HEK293 (cell line): ENCODE measurements around the gene PRX.

ENCODE experiments used
- BCL11B ChIP-seq: fragments of 450-650 bp; formaldehyde crosslinking; IDR thresholded peaks from 2 replicates; pipeline ENCODE4 v1.5.1; 2016; ENCODE audit warnings: low read depth, missing biosample characterization, missing genetic modification characterization
- KLF1 ChIP-seq: fragments of 450-650 bp; formaldehyde crosslinking; IDR thresholded peaks from 2 replicates; pipeline ENCODE4 v1.5.1; 2016; ENCODE audit warnings: missing biosample characterization, missing genetic modification characterization
- KLF8 ChIP-seq: fragments of 450-650 bp; formaldehyde crosslinking; IDR thresholded peaks from 2 replicates; pipeline ENCODE4 v1.5.1; 2016; ENCODE audit warnings: missing biosample characterization, missing genetic modification characterization
- REPIN1 ChIP-seq: fragments of 450-650 bp; formaldehyde crosslinking; IDR thresholded peaks from 2 replicates; pipeline ENCODE4 v1.5.1; 2017; ENCODE audit warnings: missing biosample characterization, missing genetic modification characterization, low read depth
- SCRT1 ChIP-seq: fragments of 450-650 bp; formaldehyde crosslinking; IDR thresholded peaks from 2 replicates; pipeline ENCODE4 v1.5.1; 2016; ENCODE audit warnings: missing biosample characterization, missing genetic modification characterization, borderline replicate concordance
- ZBTB21 ChIP-seq: fragments of 450-650 bp; formaldehyde crosslinking; IDR thresholded peaks from 2 replicates; pipeline ENCODE4 v1.5.1; 2017; ENCODE audit warnings: missing biosample characterization, missing genetic modification characterization
- ZNF274 ChIP-seq, 2 experiments: fragments of 200-500 bp in 1 of 2; fragments of 450-650 bp in 1 of 2; sonication (Bioruptor generic) in 1 of 2; formaldehyde crosslinking in 1 of 2; IDR thresholded peaks; 2 replicates each; pipeline versions ENCODE4 v1.5.1 to v1.6.1; 2014 to 2016; ENCODE audit warnings: borderline replicate concordance in 1 of 2, inconsistent platforms in 1 of 2, low read length in 1 of 2, missing biosample characterization in 1 of 2, missing genetic modification characterization in 1 of 2
- ZNF785 ChIP-seq: fragments of 450-650 bp; formaldehyde crosslinking; IDR thresholded peaks from 2 replicates; pipeline ENCODE4 v1.5.1; 2016; ENCODE audit warnings: missing biosample characterization, missing genetic modification characterization
- ZNF843 ChIP-seq: fragments of 450-650 bp; formaldehyde crosslinking; IDR thresholded peaks from 2 replicates; pipeline ENCODE4 v1.5.1; 2016; ENCODE audit warnings: missing biosample characterization, missing genetic modification characterization
- TF ChIP-seq, protein P1 (sequence below): fragments of 450-650 bp; formaldehyde crosslinking; IDR thresholded peaks from 2 replicates; pipeline ENCODE4 v1.5.1; 2016; ENCODE audit warnings: missing biosample characterization, missing genetic modification characterization
- TF ChIP-seq, protein P2 (sequence below): fragments of 450-650 bp; formaldehyde crosslinking; IDR thresholded peaks from 2 replicates; pipeline ENCODE4 v1.5.1; 2016; ENCODE audit warnings: missing biosample characterization, missing genetic modification characterization
- TF ChIP-seq, protein P3 (sequence below): fragments of 450-650 bp; formaldehyde crosslinking; IDR thresholded peaks from 2 replicates; pipeline ENCODE4 v1.5.1; 2016; ENCODE audit warnings: missing biosample characterization, missing genetic modification characterization
- TF ChIP-seq, protein P4 (sequence below): sonication (generic); formaldehyde crosslinking; IDR thresholded peaks from 2 replicates; pipeline ENCODE4 v1.8.1; 2022; ENCODE audit warnings: mild to moderate bottlenecking, moderate library complexity, missing genetic modification reagents
- TF ChIP-seq, protein P5 (sequence below): fragments of 450-650 bp; formaldehyde crosslinking; IDR thresholded peaks from 2 replicates; pipeline ENCODE4 v1.5.1; 2016; ENCODE audit warnings: missing biosample characterization, missing genetic modification characterization, low read depth

DNA sequence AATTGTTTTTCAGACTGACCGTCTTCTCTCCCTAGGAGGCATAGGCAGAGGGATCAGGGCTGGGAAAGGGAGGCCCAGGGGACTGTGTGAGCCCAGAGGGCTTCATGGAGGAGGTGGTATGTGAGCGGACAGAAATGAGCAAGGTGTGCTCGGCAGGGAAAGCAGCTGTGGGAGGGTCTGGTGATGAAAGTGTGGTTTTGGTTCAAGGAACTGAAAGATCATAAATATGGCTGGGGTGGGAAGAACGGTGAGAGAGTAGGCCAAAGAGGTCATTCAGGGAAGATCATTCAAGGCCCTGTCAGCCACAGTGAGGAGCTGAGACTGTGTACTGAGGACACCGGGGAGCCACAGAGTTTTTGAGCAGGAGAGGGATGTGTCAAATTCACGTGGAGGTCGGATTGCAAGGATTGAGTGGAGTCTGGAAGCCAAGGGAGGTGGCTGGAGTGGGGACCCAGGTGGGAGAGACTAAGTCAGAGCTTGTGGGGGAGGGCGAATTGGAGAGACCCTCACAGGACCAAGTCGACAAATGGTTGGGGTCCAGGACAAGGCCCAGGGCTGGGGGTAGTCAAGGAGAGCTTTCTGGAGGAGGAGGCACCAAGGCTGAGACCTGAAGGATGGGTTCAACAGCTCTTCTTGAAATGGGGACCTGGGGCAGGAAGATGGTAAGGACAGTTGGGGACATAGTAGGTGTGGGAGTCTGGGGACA, 57.0 kb downstream of the PRX start:
- TF ChIP-seq, protein P1, sequence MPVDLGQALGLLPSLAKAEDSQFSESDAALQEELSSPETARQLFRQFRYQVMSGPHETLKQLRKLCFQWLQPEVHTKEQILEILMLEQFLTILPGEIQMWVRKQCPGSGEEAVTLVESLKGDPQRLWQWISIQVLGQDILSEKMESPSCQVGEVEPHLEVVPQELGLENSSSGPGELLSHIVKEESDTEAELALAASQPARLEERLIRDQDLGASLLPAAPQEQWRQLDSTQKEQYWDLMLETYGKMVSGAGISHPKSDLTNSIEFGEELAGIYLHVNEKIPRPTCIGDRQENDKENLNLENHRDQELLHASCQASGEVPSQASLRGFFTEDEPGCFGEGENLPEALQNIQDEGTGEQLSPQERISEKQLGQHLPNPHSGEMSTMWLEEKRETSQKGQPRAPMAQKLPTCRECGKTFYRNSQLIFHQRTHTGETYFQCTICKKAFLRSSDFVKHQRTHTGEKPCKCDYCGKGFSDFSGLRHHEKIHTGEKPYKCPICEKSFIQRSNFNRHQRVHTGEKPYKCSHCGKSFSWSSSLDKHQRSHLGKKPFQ (tag by site-specific recombination), result no peak
- TF ChIP-seq, protein P2, sequence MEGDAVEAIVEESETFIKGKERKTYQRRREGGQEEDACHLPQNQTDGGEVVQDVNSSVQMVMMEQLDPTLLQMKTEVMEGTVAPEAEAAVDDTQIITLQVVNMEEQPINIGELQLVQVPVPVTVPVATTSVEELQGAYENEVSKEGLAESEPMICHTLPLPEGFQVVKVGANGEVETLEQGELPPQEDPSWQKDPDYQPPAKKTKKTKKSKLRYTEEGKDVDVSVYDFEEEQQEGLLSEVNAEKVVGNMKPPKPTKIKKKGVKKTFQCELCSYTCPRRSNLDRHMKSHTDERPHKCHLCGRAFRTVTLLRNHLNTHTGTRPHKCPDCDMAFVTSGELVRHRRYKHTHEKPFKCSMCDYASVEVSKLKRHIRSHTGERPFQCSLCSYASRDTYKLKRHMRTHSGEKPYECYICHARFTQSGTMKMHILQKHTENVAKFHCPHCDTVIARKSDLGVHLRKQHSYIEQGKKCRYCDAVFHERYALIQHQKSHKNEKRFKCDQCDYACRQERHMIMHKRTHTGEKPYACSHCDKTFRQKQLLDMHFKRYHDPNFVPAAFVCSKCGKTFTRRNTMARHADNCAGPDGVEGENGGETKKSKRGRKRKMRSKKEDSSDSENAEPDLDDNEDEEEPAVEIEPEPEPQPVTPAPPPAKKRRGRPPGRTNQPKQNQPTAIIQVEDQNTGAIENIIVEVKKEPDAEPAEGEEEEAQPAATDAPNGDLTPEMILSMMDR (tag by site-specific recombination), result no peak
- TF ChIP-seq KLF1 (tag by site-specific recombination) (0 out of 2 replicates have a peak, but pooled peaks have one; percentile 18), SCRT1 (tag by site-specific recombination) (no peak), BCL11B (tag by site-specific recombination) (no peak), ZNF843 (tag by site-specific recombination) (no peak), REPIN1 (tag by site-specific recombination) (no peak), ZBTB21 (tag by site-specific recombination) (no peak), ZNF274 (IDR thresholded peaks at IDR 0.05; ENCODE audit: low read length) (no peak), ZNF274 (tag by site-specific recombination; IDR thresholded peaks at IDR 0.05; ENCODE audit: borderline replicate concordance) (no peak), KLF8 (tag by site-specific recombination) (no peak), ZNF785 (no peak)
- TF ChIP-seq, protein P3, sequence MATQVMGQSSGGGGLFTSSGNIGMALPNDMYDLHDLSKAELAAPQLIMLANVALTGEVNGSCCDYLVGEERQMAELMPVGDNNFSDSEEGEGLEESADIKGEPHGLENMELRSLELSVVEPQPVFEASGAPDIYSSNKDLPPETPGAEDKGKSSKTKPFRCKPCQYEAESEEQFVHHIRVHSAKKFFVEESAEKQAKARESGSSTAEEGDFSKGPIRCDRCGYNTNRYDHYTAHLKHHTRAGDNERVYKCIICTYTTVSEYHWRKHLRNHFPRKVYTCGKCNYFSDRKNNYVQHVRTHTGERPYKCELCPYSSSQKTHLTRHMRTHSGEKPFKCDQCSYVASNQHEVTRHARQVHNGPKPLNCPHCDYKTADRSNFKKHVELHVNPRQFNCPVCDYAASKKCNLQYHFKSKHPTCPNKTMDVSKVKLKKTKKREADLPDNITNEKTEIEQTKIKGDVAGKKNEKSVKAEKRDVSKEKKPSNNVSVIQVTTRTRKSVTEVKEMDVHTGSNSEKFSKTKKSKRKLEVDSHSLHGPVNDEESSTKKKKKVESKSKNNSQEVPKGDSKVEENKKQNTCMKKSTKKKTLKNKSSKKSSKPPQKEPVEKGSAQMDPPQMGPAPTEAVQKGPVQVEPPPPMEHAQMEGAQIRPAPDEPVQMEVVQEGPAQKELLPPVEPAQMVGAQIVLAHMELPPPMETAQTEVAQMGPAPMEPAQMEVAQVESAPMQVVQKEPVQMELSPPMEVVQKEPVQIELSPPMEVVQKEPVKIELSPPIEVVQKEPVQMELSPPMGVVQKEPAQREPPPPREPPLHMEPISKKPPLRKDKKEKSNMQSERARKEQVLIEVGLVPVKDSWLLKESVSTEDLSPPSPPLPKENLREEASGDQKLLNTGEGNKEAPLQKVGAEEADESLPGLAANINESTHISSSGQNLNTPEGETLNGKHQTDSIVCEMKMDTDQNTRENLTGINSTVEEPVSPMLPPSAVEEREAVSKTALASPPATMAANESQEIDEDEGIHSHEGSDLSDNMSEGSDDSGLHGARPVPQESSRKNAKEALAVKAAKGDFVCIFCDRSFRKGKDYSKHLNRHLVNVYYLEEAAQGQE (tag by site-specific recombination), result no peak
- TF ChIP-seq, protein P4, sequence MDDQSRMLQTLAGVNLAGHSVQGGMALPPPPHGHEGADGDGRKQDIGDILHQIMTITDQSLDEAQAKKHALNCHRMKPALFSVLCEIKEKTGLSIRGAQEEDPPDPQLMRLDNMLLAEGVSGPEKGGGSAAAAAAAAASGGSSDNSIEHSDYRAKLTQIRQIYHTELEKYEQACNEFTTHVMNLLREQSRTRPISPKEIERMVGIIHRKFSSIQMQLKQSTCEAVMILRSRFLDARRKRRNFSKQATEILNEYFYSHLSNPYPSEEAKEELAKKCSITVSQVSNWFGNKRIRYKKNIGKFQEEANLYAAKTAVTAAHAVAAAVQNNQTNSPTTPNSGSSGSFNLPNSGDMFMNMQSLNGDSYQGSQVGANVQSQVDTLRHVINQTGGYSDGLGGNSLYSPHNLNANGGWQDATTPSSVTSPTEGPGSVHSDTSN (CRISPR knock-in tag), result no peak
- TF ChIP-seq, protein P5, sequence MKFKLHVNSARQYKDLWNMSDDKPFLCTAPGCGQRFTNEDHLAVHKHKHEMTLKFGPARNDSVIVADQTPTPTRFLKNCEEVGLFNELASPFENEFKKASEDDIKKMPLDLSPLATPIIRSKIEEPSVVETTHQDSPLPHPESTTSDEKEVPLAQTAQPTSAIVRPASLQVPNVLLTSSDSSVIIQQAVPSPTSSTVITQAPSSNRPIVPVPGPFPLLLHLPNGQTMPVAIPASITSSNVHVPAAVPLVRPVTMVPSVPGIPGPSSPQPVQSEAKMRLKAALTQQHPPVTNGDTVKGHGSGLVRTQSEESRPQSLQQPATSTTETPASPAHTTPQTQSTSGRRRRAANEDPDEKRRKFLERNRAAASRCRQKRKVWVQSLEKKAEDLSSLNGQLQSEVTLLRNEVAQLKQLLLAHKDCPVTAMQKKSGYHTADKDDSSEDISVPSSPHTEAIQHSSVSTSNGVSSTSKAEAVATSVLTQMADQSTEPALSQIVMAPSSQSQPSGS (tag by site-specific recombination), result no peak
